LNCAP (cell line): Measurements from ENCODE around the gene BCORL1.

Experiments used
- TF ChIP-seq, protein P1 (sequence below): fragments of 450-650 bp; IDR thresholded peaks from 2 replicates; pipeline ENCODE4 v1.5.1; 2017; ENCODE audit warnings: mild to moderate bottlenecking

Gene BCORL1

GRCh38 chrX:129939986-129940385, 42.4 kb upstream of the BCORL1 start:
- TF ChIP-seq, protein P1, sequence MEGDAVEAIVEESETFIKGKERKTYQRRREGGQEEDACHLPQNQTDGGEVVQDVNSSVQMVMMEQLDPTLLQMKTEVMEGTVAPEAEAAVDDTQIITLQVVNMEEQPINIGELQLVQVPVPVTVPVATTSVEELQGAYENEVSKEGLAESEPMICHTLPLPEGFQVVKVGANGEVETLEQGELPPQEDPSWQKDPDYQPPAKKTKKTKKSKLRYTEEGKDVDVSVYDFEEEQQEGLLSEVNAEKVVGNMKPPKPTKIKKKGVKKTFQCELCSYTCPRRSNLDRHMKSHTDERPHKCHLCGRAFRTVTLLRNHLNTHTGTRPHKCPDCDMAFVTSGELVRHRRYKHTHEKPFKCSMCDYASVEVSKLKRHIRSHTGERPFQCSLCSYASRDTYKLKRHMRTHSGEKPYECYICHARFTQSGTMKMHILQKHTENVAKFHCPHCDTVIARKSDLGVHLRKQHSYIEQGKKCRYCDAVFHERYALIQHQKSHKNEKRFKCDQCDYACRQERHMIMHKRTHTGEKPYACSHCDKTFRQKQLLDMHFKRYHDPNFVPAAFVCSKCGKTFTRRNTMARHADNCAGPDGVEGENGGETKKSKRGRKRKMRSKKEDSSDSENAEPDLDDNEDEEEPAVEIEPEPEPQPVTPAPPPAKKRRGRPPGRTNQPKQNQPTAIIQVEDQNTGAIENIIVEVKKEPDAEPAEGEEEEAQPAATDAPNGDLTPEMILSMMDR = no peak

- TF ChIP-seq, protein P1 = no peak
Observed at GRCh38 chrX:129940721-129941120, 41.7 kb upstream of the BCORL1 start.

GRCh38 chrX:129945131-129945530, 37.3 kb upstream of the BCORL1 start:
- TF ChIP-seq, protein P1 = no peak

DNA sequence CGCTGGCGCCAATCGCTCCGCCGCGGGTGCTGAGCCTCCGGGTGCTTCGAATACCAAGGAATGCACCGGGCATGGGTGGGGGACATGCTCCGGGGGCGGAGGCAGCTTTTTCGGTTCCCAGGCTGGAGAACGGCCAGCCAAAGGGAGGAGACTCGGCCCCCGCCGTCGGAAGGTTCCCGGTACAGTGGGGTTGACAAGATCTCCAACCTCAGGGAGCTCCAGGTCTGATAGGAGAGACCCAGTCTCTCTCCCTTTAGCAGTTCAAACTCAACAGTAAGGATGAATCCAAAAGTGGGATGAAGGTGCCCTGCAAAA, 29.1 kb upstream of the BCORL1 start:
- TF ChIP-seq, protein P1 = no peak

DNA sequence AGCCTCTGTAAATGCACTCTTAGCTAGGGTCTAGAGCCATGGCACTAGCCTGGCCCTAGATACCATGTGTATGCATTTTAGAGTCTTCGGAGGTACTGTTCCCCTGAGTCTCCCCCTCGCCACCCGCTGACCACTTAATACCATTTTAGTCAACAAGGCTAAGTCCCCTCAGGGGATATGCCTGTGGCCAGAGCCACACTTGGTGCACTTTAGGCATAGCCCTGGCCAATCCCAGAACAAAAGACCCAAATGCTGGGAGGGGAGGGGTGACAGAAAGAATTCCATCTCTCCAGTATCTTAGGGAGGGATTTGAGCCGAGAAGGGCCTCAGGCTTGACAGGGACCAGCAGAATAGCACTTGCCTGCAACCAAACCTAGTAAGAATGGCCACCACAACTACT, 28.6 kb upstream of the BCORL1 start:
- TF ChIP-seq, protein P1 = no peak

- TF ChIP-seq, protein P1 = no peak
Observed at GRCh38 chrX:129954804-129955203, 27.6 kb upstream of the BCORL1 start.

- TF ChIP-seq, protein P1 = no peak
Observed at GRCh38 chrX:129955682-129956081, 26.8 kb upstream of the BCORL1 start.

GRCh38 chrX:129956145-129956544, 26.3 kb upstream of the BCORL1 start:
- TF ChIP-seq, protein P1 = no peak
